ENCODE data around the gene MSLN. TPM values are rescaled to one million over a fixed set of nuclear protein-coding genes. Genes with fewer than 3 reads are reported as not detected.

The MSLN gene
- total RNA-seq, 1 donor from 2014 or later: 1.0 TPM

DNA sequence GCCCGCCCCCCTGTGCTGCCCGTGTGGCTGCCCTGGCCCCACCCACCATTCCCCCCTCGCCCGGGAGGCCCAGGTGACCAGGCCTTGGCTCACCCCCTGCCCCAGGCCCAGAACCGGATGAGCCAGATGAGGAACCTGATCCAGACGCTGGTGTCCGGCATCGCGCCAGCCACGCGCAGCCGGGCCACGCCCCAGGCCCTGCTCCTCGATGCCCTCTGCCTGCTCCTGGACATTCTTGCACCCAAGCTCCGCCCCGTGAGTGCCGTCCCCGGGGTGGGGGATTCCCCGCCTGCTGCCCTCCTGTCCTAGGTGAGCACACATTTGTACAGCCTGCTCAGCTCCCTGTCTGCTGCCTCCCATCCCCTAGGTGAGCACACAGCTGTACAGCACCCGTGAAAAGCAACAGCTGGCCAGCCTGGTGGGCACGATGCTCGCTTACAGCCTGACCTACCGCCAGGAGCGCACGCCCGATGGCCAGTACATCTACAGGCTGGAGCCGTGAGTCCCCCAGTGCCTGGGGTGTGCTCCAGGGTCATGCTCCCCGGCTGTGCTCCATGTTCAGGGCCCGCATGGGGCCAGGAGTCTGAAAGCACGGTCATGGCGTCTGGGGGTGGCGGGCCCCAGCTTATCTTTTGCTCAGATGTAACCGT lies 35.2 kb downstream of the MSLN start:
- Histone ChIP-seq H3K4me1 (ENCODE audit: control insufficient read depth in 3 of 3, insufficient read depth in 3 of 3, low read length in 3 of 3) (no peaks in the 10 kb centered on the region), H3K27ac (ENCODE audit: low read depth, low read length) (no peak overlapping the region), H3K9ac (ENCODE audit: low read depth in 1 of 3, low read length in 3 of 3) (no peak overlapping the region), H3K9me3 (ENCODE audit: control insufficient read depth in 3 of 3, low read length in 3 of 3) (no peaks in the 10 kb centered on the region), H3K4me3 (ENCODE audit: low read length in 3 of 3) (no peak overlapping the region), H3K36me3 (ENCODE audit: control insufficient read depth in 3 of 3, insufficient read depth in 3 of 3, low read length in 3 of 3) (peaks cover 0 to 8% (median 0%) of the 10 kb centered on the region in 3 donors), H3K27me3 (ENCODE audit: control insufficient read depth in 3 of 3, insufficient read depth in 3 of 3, low read length in 3 of 3) (peaks cover 4 to 30% (median 15%) of the 10 kb centered on the region in 3 donors)

DNA sequence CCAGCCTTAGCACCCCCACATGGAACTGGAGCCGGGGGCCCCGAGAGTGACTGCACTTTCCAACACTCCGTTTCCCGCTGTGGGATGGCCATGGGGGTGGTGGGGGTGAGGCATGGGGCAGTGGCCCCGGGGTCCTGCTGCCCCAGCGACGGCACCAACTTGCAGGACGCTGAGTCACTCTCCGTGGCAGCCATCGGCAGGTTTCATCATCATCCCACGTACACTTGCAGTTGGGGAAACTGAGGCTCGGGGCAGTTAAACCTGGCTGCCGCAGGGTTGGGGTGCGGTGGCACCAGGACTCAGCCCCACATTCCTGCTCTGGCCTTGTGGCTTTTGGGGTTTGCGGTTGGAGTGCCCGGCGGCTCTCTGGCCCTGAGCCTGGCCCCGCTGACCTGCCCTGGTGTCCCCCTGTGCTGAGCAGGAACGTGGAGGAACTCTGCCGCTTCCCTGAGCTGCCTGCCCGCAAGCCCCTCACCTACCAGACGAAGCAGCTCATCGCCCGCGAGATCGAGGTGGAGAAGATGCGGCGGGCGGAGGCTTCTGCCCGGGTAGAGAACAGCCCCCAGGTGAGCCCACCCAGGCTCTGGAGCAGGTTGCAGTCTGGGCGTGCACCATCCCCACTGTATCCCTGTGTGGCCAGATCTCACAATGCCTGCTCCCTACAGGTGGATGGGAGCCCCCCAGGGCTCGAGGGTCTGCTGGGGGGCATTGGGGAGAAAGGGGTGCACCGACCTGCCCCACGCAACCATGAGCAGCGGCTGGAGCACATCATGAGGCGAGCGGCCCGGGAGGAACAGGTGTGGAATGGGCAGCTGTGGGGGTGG lies 36.0 kb downstream of the MSLN start:
- Histone ChIP-seq H3K4me1 (ENCODE audit: control insufficient read depth in 3 of 3, insufficient read depth in 3 of 3, low read length in 3 of 3) (no peaks in the 10 kb centered on the region), H3K36me3 (ENCODE audit: control insufficient read depth in 3 of 3, insufficient read depth in 3 of 3, low read length in 3 of 3) (peaks cover 0 to 8% (median 0%) of the 10 kb centered on the region in 3 donors), H3K9ac (ENCODE audit: low read depth in 1 of 3, low read length in 3 of 3) (no peak overlapping the region), H3K9me3 (ENCODE audit: control insufficient read depth in 3 of 3, low read length in 3 of 3) (no peaks in the 10 kb centered on the region), H3K27me3 (ENCODE audit: control insufficient read depth in 3 of 3, insufficient read depth in 3 of 3, low read length in 3 of 3) (peaks cover 12 to 38% (median 23%) of the 10 kb centered on the region in 3 donors), H3K4me3 (ENCODE audit: low read length in 3 of 3) (no peak overlapping the region), H3K27ac (ENCODE audit: low read depth, low read length) (no peak overlapping the region)

DNA sequence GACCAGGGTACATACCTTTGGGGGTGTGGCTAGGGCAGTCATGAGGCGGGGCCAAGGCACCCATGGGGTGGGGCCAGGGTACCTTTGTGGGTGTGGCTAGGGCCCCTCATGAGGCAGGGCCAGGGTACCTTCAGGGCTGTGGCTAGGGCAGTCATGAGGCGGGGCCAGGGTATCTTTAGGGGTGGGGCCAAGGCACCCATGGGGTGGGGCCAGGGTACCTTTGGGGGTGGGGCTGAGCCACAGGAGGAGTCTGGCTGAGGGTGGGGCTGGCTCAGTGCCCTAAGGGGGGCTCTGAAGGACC lies 36.5 kb downstream of the MSLN start:
- no peak overlapping the region for H3K9ac ChIP-seq (ENCODE audit: low read depth in 1 of 3, low read length in 3 of 3)
- H3K4me1 ChIP-seq (ENCODE audit: control insufficient read depth in 3 of 3, insufficient read depth in 3 of 3, low read length in 3 of 3): no peaks in the 10 kb centered on the region
- peaks cover 16 to 44% (median 29%) of the 10 kb centered on the region in 3 donors for H3K27me3 ChIP-seq (ENCODE audit: control insufficient read depth in 3 of 3, insufficient read depth in 3 of 3, low read length in 3 of 3)
- no peaks in the 10 kb centered on the region for H3K9me3 ChIP-seq (ENCODE audit: control insufficient read depth in 3 of 3, low read length in 3 of 3)
- H3K27ac ChIP-seq (ENCODE audit: low read depth, low read length): no peak overlapping the region
- H3K4me3 ChIP-seq (ENCODE audit: low read length in 3 of 3): no peak overlapping the region
- H3K36me3 ChIP-seq (ENCODE audit: control insufficient read depth in 3 of 3, insufficient read depth in 3 of 3, low read length in 3 of 3): peaks cover 0 to 3% (median 0%) of the 10 kb centered on the region in 3 donors

DNA sequence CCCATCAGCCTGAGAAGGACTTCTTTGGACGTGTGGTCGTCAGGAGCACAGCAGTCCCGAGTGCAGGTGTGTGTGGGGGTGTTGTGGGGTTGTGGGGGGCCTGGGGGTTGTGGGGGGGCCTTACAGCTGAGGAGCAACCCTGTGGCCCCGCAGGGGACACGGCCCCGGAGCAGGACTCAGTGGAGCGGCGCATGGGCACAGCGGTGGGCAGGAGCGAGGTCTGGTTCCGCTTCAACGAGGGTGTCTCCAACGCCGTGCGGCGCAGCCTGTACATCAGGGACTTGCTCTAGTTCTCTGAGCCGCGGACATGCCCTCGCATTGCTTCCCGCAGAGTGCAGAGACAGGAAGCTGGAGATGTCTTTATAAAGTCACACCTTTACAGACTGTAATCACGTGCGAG lies 37.2 kb downstream of the MSLN start:
- Histone ChIP-seq H3K4me1 (ENCODE audit: control insufficient read depth in 3 of 3, insufficient read depth in 3 of 3, low read length in 3 of 3) (no peaks in the 10 kb centered on the region), H3K4me3 (ENCODE audit: low read length in 3 of 3) (no peak overlapping the region), H3K27me3 (ENCODE audit: control insufficient read depth in 3 of 3, insufficient read depth in 3 of 3, low read length in 3 of 3) (peaks cover 22 to 50% (median 35%) of the 10 kb centered on the region in 3 donors), H3K36me3 (ENCODE audit: control insufficient read depth in 3 of 3, insufficient read depth in 3 of 3, low read length in 3 of 3) (peaks cover 0 to 3% (median 0%) of the 10 kb centered on the region in 3 donors), H3K9ac (ENCODE audit: low read depth in 1 of 3, low read length in 3 of 3) (no peak overlapping the region), H3K27ac (ENCODE audit: low read depth, low read length) (no peak overlapping the region), H3K9me3 (ENCODE audit: control insufficient read depth in 3 of 3, low read length in 3 of 3) (no peaks in the 10 kb centered on the region)

- Histone ChIP-seq H3K9ac (ENCODE audit: low read depth in 1 of 3, low read length in 3 of 3) (no peak overlapping the region), H3K4me3 (ENCODE audit: low read length in 3 of 3) (no peak overlapping the region), H3K27me3 (ENCODE audit: control insufficient read depth in 3 of 3, insufficient read depth in 3 of 3, low read length in 3 of 3) (peaks cover 31 to 60% (median 43%) of the 10 kb centered on the region in 3 donors)
Measured at GRCh38 chr16:798666-799065, 38.1 kb downstream of the MSLN start.

GRCh38 chr16:799111-799947 lies 38.8 kb downstream of the MSLN start:
- Histone ChIP-seq H3K4me3 (ENCODE audit: low read length in 3 of 3) (no peak overlapping the region), H3K9ac (ENCODE audit: low read depth in 1 of 3, low read length in 3 of 3) (no peak overlapping the region), H3K27ac (ENCODE audit: low read depth, low read length) (no peak overlapping the region), H3K27me3 (ENCODE audit: control insufficient read depth in 3 of 3, insufficient read depth in 3 of 3, low read length in 3 of 3) (peaks cover 31 to 64% (median 43%) of the 10 kb centered on the region in 3 donors), H3K9me3 (ENCODE audit: control insufficient read depth in 3 of 3, low read length in 3 of 3) (no peaks in the 10 kb centered on the region), H3K4me1 (ENCODE audit: control insufficient read depth in 3 of 3, insufficient read depth in 3 of 3, low read length in 3 of 3) (no peaks in the 10 kb centered on the region), H3K36me3 (ENCODE audit: control insufficient read depth in 3 of 3, insufficient read depth in 3 of 3, low read length in 3 of 3) (no peaks in the 10 kb centered on the region)

More at GRCh38 chr16:798666-799065, 38.1 kb downstream of the MSLN start:
- H3K36me3 ChIP-seq (ENCODE audit: control insufficient read depth in 3 of 3, insufficient read depth in 3 of 3, low read length in 3 of 3): no peaks in the 10 kb centered on the region
- H3K27ac ChIP-seq (ENCODE audit: low read depth, low read length): no peak overlapping the region
- H3K4me1 ChIP-seq (ENCODE audit: control insufficient read depth in 3 of 3, insufficient read depth in 3 of 3, low read length in 3 of 3): no peaks in the 10 kb centered on the region
- H3K9me3 ChIP-seq (ENCODE audit: control insufficient read depth in 3 of 3, low read length in 3 of 3): no peaks in the 10 kb centered on the region

GRCh38 chr16:799948-800833 lies 39.7 kb downstream of the MSLN start, which contains the start of gene GNG13:
TSS of gene GNG13 (minus strand) at chr16:800734. CDS start at chr16:799077, 1,657 bp downstream.
- Histone ChIP-seq H3K9me3 (ENCODE audit: control insufficient read depth in 3 of 3, low read length in 3 of 3) (no peaks in the 10 kb centered on the region), H3K9ac (ENCODE audit: low read depth in 1 of 3, low read length in 3 of 3) (no peak within 1 kb of the TSS), H3K4me1 (ENCODE audit: control insufficient read depth in 3 of 3, insufficient read depth in 3 of 3, low read length in 3 of 3) (no peaks in the 10 kb centered on the region), H3K36me3 (ENCODE audit: control insufficient read depth in 3 of 3, insufficient read depth in 3 of 3, low read length in 3 of 3) (no peaks in the 10 kb centered on the region), H3K27ac (ENCODE audit: low read depth, low read length) (no peak within 1 kb of the TSS), H3K27me3 (ENCODE audit: control insufficient read depth in 3 of 3, insufficient read depth in 3 of 3, low read length in 3 of 3) (peaks cover 36 to 72% (median 43%) of the 10 kb centered on the region in 3 donors), H3K4me3 (ENCODE audit: low read length in 3 of 3) (no peak within 1 kb of the TSS)

GRCh38 chr16:800834-801511 lies 40.4 kb downstream of the MSLN start:
- H3K4me3 ChIP-seq (ENCODE audit: low read length in 3 of 3): no peak overlapping the region
- no peaks in the 10 kb centered on the region for H3K4me1 ChIP-seq (ENCODE audit: control insufficient read depth in 3 of 3, insufficient read depth in 3 of 3, low read length in 3 of 3)
- H3K27ac ChIP-seq (ENCODE audit: low read depth, low read length): no peak overlapping the region
- peaks cover 43 to 74% (median 51%) of the 10 kb centered on the region in 3 donors for H3K27me3 ChIP-seq (ENCODE audit: control insufficient read depth in 3 of 3, insufficient read depth in 3 of 3, low read length in 3 of 3)
- H3K9ac ChIP-seq (ENCODE audit: low read depth in 1 of 3, low read length in 3 of 3): no peak overlapping the region
- no peaks in the 10 kb centered on the region for H3K9me3 ChIP-seq (ENCODE audit: control insufficient read depth in 3 of 3, low read length in 3 of 3)
- no peaks in the 10 kb centered on the region for H3K36me3 ChIP-seq (ENCODE audit: control insufficient read depth in 3 of 3, insufficient read depth in 3 of 3, low read length in 3 of 3)
